Left ventricle myocardium inferior (tissue), 1 donor: ENCODE data around the gene PTPRM. TPM values are rescaled to one million over a fixed set of nuclear protein-coding genes. Genes with fewer than 3 reads are reported as not detected.

Experiments
- DNase-seq: peaks from one replicate; pipeline ENCODE4 v3.0.0-alpha.2; 2020
- H3K27ac ChIP-seq: fragments of 200-600 bp; replicated peaks from 2 replicates; pipeline ENCODE4 v1.8.0; 2021
- H3K27me3 ChIP-seq: fragments of 200-600 bp; 2 replicates; pipeline ENCODE4 v1.8.0; 2021; ENCODE audit warnings: low read depth
- H3K36me3 ChIP-seq: fragments of 200-600 bp; 2 replicates; pipeline ENCODE4 v1.8.0; 2021
- H3K4me1 ChIP-seq: fragments of 200-600 bp; 2 replicates; pipeline ENCODE4 v1.8.0; 2021
- H3K4me3 ChIP-seq: fragments of 200-600 bp; 2 replicates; pipeline ENCODE4 v1.8.0; 2021; ENCODE audit warnings: mild to moderate bottlenecking, moderate library complexity
- H3K9me3 ChIP-seq: fragments of 200-600 bp; replicated peaks from 2 replicates; pipeline ENCODE4 v1.8.0; 2021
- intact Hi-C: fragments of 100-400 bp; cut with micrococcal nuclease; formaldehyde crosslinking; loops from one replicate; pipeline ENCODE4 v1.11.0; 2022
- total RNA-seq: library from RNA; stranded (reverse); fragmentation: NEBNext Ultra II Directional; extraction: Animal tissue kit (Norgen Biotek cat#: 25700); gene quantifications from one replicate; pipeline ENCODE4 v1.2.1, GENCODE V29; 2021
- TF ChIP-seq, protein P1 (sequence below): fragments of 200-600 bp; IDR thresholded peaks from 2 replicates; pipeline ENCODE4 v1.8.0; 2021; ENCODE audit warnings: antibody characterized with exemption, mild to moderate bottlenecking, borderline replicate concordance
- donor health status: DM: no; HTN: yes; CAD: no; lungs with severe emphysema.

The PTPRM gene
- total RNA-seq, 1 donor from 2014 or later: 132 TPM

DNA sequence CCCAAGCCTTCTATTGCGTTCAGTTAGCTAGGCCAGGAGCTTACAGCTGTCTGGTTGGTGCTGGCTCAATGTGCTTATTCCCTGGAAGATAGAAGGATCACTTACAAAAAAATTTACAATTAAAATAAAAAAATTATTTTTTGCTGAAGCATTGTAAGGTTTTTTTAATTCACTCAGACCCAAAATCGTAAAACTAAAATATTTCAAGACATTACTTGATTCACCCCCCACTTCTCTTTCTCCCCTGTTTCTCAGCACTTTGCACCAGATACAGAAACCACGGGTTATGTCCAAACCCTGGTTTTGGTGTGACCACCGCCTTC, 911 bp upstream of the PTPRM start:
- intact Hi-C loops: no loop called here
- TF ChIP-seq, protein P1, sequence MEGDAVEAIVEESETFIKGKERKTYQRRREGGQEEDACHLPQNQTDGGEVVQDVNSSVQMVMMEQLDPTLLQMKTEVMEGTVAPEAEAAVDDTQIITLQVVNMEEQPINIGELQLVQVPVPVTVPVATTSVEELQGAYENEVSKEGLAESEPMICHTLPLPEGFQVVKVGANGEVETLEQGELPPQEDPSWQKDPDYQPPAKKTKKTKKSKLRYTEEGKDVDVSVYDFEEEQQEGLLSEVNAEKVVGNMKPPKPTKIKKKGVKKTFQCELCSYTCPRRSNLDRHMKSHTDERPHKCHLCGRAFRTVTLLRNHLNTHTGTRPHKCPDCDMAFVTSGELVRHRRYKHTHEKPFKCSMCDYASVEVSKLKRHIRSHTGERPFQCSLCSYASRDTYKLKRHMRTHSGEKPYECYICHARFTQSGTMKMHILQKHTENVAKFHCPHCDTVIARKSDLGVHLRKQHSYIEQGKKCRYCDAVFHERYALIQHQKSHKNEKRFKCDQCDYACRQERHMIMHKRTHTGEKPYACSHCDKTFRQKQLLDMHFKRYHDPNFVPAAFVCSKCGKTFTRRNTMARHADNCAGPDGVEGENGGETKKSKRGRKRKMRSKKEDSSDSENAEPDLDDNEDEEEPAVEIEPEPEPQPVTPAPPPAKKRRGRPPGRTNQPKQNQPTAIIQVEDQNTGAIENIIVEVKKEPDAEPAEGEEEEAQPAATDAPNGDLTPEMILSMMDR: no peak
- H3K36me3 ChIP-seq: no peaks in the 10 kb centered on the region
- H3K4me3 ChIP-seq: peak overlapping the region; percentile 84
- DNase-seq: no peak
- peak overlapping the region; percentile 100 for H3K27ac ChIP-seq
- no peaks in the 10 kb centered on the region for H3K9me3 ChIP-seq
- peaks cover 84% of the 10 kb centered on the region for H3K4me1 ChIP-seq
- H3K27me3 ChIP-seq: no peaks in the 10 kb centered on the region

DNA sequence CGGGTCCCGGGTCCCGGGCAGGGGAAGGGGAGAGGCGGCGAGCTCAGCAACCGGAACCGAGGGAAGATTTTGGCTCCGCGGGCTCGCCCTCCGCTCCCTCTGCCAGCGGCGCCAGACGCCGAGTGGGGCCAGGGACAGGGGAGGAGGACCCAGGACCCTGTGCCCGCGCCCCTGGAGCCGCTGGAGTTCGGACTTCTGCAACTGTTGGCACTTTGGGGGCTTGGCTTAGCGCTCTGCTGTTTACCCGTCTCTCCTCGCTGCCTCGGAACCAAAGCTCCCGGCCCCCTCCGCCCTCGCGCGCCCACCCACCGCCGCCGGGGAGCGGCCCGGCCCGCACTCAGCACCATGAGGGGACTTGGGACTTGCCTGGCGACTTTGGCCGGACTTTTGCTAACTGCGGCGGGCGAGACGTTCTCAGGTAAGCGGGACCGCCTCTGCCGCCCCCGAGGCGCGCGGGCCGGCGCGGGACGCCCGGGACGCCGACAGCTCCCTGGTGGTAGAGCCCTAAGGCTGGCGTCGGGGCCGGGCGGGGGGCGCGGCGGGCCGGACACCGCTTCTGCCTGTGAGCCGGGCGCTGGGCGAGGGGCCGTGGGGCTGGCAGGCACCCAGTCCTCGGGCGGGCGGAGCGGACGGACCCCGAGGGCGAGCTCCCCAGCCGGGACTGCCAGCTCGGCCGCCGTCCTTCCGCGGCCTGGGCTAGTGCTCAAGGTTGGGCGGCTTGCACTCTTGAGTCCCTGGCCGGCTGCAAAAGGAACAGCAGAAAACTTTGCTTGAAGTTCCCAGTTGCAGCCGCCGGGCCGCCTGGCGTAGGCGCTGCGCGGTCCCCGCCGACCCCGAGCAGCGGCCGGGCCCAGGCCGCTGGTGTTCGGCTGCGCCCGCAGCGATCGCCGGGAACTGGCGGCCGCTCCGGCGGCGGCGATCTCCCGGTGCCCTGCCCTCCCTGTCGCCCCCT, 634 bp downstream of the PTPRM start:
- Histone ChIP-seq H3K27me3 (no peaks in the 10 kb centered on the region), H3K9me3 (no peaks in the 10 kb centered on the region), H3K4me3 (peak overlapping the region; percentile 84), H3K4me1 (peaks cover 84% of the 10 kb centered on the region), H3K27ac (peak overlapping the region; percentile 100), H3K36me3 (no peaks in the 10 kb centered on the region)
- TF ChIP-seq, protein P1: peak; percentile 36
- peak; percentile 48 for DNase-seq
- intact Hi-C loops: no loop called here

DNA sequence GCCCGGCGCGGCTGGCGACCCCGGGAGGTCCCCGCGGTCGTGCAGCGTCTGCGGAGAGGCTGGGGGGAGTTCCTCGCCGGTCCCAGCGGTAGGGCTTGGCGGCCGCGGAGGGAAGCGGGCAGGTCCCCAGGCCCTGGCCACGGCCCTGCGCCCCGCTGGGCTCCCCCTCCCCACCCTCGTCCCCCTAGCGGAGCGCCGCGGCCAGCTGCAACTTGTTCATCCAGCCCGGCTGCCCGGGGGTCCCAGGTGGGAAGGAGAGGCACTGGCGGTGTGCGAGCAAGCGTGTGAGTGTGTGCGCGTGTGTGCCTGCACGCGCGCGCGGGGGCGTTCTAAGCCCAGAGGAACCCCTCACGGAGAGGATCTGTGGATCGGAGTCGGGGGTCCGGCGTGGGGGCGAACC, 1.3 kb downstream of the PTPRM start:
- intact Hi-C loops: no loop called here
- Histone ChIP-seq H3K4me1 (peaks cover 87% of the 10 kb centered on the region), H3K4me3 (peak overlapping the region; percentile 84), H3K36me3 (no peaks in the 10 kb centered on the region), H3K9me3 (no peaks in the 10 kb centered on the region), H3K27me3 (no peaks in the 10 kb centered on the region), H3K27ac (peak overlapping the region; percentile 100)
- TF ChIP-seq, protein P1: peak; percentile 43
- DNase-seq: peak; percentile 44

DNA sequence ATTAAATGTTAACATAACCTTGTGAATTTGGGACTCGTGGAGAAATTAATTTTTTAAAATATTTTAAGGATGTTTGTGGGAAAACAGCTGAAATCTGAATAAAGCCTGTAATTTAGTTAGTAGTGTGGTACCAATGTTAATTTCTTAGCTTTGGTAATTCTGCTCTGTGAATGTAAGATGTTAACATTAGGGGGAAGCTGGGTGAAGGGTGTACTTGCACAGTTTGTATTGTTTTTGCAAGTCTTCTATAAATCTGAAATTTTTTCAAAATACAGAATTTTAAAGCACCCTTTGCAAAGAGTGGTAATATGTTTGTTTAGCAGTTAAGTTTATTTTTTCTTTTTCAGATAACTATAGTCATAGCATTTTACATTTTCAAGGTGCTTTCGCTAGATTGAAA, 4.5 kb downstream of the PTPRM start:
- H3K36me3 ChIP-seq: no peaks in the 10 kb centered on the region
- H3K27me3 ChIP-seq: no peaks in the 10 kb centered on the region
- intact Hi-C loops: no loop called here
- H3K9me3 ChIP-seq: no peaks in the 10 kb centered on the region
- peaks cover 94% of the 10 kb centered on the region for H3K4me1 ChIP-seq
- no peak for DNase-seq
- H3K4me3 ChIP-seq: no peak overlapping the region
- no peak overlapping the region for H3K27ac ChIP-seq
- TF ChIP-seq, protein P1: no peak

DNA sequence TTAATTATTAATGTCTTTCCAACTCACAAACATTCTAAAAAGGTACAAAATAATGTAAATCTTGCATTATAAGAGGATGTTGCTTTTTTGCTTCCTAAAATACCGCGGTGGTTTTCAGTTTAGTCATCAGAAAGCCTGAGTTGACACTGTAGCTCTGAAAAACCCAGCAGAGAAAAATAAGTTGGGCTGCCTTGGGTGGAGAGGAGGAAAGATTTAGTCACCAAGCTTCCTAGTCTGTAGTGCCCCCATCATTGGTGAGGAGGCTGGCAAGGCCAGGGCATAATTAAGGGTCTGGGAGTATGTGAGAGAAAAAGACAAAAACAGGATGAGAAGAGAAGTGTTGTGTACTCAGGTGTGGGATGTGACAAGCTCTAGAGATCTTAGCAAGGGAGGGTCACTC, 5.7 kb downstream of the PTPRM start:
- Histone ChIP-seq H3K27ac (no peak overlapping the region), H3K4me1 (peaks cover 100% of the 10 kb centered on the region), H3K9me3 (no peaks in the 10 kb centered on the region), H3K36me3 (no peaks in the 10 kb centered on the region), H3K4me3 (no peak overlapping the region), H3K27me3 (no peaks in the 10 kb centered on the region)
- intact Hi-C loops: no loop called here
- DNase-seq: no peak
- TF ChIP-seq, protein P1: no peak
